Non-pigmented ciliary epithelial cell (primary cell): ENCODE data around the gene SYCP3.

Experiments
- DNase-seq: peaks from one replicate; pipeline ENCODE4 v3.0.0-alpha.2; 2010; ENCODE audit warnings: low read depth

The SYCP3 gene

DNA sequence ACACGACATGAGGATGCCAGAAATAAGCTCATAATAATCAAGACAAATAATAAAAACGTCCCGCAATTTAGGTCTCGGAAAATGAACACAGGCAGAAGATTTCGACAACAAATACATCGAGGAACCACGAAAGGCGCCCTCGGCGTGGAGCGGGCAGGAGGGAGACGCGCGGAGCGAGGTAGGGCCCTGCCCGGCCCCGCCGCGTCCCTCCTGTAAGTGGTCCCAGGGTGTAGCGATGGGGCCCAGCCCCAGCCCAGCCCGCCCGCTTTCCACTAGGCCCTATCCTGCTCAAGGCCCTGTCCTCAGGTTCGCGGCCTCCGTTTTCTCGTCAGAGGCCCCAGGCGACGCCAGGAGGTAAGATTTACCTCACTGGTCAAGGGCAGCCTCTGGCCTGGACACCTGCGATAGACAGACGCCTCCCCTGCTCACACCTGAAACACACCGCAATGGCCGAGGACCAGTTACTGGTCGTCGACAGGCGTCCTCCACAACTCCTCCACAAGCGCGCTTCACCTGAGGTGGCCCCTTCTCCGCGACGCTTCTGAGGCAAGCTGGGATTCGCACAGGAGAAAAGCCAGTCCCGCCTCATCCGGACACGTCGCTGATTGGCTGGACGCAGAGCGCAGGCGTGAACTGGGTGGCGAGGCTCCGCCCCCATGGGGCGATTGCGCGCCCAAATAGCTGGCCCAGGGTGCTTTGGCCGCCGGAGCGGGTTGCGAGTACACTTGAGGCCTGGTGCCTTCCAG is at the start of gene SYCP3:
SYCP3 (minus strand) TSS at position 543 of the 746 bp plus-strand sequence. CDS start 1,527 bp downstream, outside the sequence.
- DNase-seq, result no peak

DNA sequence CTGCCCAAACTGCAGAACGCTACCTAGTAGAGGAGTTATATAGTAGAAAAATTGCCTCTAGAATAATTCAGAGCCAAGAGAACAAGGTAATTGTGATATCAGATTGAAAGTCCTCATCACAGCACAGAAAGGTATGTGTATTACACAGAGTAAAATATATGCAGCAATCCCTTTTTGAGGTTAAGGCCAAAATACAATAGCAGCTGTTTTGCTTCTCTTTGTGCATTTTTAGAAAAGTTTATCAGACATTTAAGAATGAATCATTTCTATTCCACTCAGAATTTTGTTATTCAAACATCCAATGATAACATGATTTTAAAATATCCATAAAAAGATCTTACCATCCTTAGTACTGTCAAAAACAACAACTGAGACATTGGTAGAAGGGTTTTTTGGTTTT is 46.4 kb upstream of the SYCP3 start:
- no peak for DNase-seq

DNA sequence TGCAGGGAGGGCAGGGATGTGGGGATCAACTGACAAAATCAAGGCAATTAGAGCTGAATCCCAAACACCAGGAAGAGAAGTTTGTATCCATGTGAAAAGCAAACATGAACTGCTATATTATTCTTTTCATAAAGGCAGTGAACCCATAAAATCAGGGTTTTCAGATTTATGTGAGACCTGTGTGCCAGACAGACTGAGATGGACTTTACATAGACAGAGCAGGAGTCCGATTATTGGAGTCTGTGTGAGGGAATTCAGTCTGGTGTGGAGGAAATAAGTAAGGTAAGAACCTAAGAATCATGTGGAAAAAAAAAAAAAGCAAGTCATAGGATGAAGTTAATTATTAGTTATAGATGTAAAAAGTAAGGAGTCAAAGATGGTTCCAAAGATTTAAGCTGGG is 45.1 kb upstream of the SYCP3 start:
- DNase-seq, result no peak

DNA sequence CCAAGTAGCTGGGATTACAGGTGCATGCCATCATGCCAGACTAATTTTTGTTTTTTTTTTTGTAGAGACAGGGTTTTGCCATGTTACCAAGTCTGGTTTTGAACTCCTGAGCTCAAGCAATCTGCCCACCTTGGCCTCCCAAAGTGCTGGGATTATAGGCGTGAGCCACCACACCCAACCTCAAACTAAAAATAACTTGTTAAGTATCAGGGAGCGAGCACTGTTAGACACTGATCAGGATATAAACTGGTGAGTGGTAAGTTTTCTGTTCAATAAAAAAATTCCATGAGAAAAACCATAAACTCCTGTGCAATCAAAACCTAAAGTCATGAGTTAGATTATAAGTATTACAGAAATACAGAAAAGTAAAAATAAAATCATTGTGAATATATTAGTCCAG is 44.6 kb upstream of the SYCP3 start:
- no peak for DNase-seq

DNA sequence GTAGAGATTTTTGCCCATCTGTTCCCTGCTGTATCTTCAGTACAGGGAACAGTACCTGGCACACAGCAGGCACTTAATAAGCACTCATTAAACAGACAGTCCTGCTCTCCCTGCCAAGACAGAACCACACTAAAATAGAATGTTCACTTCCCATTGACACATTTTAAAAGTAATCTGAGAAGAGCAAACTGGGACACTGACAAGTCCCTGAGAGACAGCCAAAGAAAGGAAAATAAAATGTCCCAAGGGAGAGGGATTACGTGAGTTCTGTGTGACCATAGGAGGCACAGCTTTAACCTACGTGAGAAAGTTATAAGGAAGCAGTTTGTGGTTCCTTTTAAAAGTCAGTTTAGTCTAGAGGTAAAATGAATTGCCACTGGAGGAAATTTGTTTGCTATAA is 43.9 kb upstream of the SYCP3 start:
- DNase-seq, result no peak

DNA sequence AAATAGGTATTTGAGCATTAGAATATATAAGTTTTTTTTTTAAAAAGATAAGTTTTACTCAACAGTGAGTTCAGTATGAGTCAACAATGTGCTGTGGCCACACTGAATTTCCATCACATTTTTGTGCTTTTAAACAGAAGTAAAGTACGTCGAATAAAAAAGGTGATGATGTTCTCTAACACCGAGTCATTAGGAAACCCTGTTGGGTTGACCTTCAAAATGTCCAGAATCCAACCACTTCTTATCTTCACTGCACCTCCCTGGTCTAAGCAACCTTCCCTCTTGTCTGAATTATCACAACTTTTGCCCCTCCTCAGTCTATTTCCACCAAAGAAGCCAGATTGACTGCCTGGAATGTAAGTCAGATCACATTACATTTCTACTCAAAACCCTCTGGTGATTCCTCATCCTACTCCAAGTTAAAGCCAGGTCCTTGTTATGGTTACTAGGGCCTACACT is 43.0 kb upstream of the SYCP3 start:
- DNase-seq, result peak; percentile 27

DNA sequence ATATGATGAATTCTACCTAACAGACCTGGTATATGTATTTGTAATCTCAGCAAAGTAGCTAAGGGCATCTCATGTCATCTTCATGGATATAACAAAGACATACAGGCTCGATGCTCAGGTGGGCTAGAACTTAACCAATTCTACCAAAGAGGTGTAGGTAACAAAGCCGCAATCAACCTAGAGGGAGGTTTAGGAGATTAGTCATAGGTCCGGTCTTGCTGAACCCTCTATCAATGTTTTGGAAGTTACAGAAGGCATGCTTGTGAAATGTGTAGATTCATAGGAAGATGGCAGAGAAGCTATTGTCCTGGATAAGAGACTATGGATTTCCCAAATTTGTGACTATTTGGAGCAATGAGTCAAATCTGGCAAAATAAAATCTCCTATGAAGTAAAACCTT is 42.6 kb upstream of the SYCP3 start:
- DNase-seq, result no peak

DNA sequence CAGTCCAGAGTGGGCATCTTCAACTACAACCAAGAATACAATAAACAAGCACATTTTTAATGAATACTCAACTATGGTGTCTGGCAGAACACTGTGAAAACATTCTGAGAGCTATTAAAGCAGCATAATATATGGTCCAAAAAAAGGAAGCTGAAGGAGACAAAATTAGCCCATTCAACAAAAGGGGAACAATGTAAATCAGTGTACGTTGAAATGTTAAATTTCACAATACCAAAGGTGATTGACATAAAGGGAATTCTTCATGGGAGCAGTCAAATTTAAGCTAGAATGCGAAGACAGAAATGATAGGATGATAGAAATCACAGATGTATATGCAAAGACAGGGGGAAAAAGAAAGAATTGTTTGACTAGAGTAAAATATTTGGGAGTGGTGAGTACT is 41.3 kb upstream of the SYCP3 start:
- no peak for DNase-seq

DNA sequence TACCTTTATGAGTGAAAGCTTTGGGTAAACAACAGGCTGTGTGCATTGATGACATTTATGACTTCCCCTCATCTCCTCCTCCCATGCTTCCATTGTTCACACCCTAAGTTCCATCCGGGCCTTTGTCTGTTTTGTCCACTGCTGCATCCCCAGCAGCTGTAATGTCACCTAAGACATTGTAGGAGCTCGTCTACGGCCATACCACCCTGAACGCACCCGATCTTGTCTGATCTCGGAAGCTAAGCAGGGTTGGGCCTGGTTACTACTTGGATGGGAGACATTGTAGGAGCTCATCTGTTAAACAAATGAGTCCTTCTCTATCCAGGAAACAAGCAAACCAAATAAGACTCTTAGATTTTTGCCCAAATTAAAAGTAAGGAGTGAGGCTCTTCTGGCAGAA is 40.4 kb upstream of the SYCP3 start:
- DNase-seq, result no peak

DNA sequence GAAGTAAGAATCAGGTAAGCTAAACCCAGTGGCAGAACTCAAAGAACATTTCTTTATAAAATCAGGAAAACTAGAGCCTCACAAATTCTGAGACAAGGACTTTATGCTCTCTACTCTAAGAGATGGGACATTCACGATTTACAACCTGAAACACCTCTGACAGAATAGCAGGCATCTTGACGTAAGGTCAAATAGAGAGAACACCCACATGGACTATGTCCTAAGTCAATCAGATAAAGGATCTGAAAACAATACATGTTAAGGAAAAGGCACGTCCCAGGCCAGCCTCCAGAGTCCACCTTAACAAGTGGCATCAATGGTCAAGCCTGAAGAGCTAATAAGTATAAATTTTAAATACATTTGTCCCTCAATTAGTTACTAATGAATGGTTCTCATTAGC is 39.9 kb upstream of the SYCP3 start:
- DNase-seq, result no peak

DNA sequence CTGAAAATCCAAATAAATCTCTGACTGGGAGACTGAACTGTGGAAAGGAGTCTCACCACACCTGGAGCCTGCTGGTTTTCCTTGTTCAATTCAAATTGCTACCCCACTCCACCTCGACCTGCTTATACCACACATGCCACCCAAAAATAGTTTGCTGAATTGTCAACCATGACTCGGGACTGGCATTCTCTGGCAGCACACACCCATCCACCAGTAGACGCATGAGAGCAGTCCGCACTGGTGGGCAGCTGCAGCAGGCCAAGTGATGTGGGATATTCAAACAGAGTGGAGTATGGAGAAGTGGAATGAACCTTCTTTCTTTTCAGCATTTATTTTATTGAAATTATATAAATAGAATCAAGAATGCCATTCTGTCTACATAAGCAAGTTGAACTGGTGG is 38.7 kb upstream of the SYCP3 start:
- no peak for DNase-seq

DNA sequence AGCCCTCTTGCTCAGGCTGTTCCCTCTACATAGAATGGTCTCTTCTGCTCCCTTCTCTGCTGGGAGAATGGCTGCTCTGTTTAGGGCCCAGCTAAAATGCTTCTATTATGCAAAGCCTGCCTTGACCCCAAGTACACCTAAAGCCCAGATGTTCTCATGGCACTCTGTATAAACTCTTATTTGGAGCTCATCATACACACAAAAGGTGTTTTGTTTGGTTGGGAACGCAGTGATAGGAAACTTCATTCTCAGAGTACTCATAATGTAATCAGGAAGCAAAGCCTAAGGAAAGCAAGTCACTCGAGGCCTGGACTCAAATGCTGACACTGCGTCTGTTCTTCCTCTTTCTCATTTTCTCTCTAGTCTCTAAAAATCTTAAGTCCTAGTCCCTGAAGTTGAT is 38.2 kb upstream of the SYCP3 start:
- no peak for DNase-seq

DNA sequence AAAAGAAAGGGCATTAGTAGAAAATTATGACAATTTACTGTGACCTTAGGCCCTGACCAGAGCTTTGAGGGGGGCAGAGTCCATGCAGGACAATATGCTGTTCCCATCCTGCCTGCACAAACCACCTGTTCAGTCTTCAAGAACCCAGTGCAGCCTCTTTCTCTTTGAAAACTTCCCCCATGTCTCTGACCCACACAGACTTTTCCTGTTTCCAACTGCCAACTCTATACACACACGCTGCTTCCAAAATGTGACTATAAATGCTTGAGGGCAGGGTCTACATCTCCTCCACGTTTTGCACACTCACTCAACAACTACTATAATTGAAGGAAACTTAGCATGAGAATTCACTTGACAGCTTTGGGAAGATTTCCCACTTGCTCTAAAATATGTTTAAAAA is 36.6 kb upstream of the SYCP3 start:
- no peak for DNase-seq

DNA sequence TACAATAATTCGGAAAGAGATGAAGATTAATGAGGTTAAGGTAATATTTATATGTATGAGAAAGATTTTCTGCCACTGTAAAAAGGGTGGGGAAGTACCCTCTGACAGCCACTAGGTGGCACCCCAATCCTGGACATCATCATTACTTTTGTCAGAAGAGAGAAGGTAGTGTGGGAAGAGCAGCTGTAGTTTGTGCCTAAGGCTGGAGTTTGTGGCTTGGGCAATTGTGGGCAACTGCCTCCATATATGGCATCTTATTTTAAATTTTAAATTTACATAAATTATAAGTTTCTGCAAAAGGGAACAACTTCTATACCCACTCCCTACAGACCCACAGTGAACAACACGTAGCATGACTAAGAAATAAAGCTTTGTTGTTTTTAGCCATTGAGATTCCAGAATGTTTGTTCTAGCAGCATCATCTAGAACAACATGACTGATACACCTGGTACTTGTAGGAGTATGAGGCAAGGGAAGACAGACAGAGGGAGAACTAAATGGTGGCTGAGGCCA is 34.4 kb upstream of the SYCP3 start:
- DNase-seq, result peak; percentile 30

DNA sequence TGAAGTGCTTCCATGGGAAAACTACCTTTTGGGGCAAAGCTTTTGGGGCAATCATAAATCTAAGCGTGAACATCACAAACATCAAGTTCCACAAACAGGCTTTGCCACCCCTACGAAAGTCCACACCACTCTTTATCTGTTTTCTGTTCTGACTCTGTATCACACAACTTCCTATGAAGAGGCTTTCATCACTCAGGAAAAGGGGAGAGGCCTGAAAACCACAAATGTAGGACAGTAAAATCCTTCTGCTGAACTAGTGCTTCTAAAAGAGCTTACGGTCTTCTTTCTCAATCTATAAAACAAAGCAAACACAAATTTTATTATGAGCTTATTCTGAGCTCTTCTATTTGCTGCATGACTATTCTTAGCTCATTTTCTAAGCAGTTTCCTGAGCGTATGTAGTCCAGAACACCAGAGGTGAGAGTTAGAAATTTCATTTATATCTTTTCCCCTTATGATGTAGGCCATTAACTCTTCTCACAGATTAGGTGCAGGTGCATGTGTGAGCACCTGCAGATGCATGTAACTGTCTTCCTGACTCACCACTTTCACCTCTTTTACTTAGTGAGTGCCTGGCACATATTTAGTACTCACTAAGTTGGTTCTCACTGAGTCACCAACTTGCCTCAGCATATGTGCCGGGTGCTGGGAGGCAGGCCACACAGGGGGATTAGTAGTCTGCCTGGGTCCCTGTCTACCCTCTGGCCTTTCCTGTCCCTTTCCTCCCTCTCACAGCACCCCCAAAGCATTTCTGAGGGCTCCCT is 32.9 kb upstream of the SYCP3 start:
- DNase-seq, result no peak

DNA sequence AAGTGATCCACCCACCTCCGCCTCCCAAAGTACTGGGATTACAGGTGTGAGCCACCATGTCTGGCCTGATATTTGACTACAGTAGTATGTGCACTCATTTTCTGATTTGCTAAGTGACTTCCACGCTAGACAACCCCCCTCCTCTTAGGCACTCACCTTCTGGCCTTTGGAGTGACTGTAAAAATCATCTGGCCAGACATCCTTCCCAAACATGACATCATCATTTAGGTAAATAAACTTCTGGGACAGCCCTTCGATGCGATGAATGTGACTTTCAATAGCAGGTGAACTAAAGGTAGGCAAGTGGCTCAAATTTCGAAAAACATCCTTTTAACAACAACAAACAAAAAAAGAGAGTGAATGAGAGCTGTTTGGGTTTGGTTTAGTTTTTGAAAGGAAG is 30.6 kb upstream of the SYCP3 start:
- DNase-seq, result no peak

DNA sequence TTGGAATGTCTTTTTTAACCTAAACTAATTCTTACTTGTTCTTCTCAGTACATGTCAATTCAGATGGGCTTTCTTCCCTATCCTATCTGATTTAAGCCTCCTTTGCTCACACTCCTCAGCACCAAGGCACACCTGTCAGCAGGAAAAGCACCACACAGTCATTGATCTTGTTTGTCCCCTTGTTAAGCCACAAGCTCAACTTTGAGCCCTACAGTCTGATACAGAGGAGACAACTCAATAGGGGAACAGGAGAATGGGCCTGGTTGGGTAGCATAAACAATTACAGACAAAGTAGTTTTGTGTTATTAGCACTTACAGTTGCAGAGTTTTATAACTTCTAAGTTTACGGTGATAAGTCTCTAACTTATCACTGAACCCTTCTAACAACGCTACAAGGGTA is 29.5 kb upstream of the SYCP3 start:
- no peak for DNase-seq

DNA sequence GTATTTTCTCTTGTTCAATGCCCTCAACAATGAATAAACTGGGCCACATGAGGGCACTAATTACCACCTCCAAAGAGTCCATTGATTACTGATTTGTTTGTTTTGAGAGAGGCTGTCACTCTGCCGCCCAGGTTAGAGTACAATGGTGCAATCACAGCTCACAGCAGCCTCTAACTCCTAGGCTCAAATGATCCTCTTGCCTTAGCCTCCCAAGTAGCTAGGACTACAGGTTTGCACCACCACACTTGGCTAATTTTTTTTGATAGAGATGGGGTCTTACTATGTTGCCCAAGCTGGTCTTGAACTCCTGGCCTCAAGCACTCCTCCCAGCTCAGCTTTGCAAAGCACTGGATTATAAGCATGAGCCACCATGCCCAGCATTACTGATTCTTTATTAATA is 28.3 kb upstream of the SYCP3 start:
- DNase-seq, result no peak

DNA sequence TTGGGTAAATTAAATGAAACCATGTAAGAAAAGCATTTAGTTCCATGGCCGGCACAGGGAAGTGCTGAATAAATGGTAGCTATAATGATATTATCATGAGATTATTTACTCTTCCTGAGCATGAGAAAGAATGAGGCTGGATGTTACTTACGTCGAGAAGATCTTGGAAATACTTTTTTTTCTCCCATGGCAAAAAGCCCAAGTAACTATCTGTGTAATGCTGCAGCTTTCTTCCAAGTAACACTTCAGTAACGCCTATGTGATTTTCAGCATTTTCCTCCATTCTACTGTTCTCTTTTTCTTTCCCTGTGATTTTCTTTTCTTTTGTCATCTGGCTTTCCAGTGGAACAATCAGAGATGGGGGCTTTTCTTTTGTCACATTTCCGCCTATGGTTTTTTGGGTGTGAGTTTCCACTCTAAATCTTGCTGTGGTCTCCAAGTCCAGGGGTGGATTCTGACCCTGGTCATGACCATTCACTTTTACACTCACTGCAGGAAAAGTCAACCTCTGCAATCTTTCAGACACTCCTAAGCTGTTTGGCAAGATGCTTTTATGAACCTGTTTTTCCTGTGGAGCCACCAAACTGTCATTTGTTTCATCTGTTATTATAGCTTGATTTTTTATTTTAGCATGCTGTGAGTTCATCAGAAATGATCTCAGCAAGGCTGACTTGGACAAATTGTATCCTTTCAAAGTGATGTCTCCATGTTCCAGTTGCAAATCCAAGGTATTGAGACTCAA is 25.0 kb upstream of the SYCP3 start:
- no peak for DNase-seq

DNA sequence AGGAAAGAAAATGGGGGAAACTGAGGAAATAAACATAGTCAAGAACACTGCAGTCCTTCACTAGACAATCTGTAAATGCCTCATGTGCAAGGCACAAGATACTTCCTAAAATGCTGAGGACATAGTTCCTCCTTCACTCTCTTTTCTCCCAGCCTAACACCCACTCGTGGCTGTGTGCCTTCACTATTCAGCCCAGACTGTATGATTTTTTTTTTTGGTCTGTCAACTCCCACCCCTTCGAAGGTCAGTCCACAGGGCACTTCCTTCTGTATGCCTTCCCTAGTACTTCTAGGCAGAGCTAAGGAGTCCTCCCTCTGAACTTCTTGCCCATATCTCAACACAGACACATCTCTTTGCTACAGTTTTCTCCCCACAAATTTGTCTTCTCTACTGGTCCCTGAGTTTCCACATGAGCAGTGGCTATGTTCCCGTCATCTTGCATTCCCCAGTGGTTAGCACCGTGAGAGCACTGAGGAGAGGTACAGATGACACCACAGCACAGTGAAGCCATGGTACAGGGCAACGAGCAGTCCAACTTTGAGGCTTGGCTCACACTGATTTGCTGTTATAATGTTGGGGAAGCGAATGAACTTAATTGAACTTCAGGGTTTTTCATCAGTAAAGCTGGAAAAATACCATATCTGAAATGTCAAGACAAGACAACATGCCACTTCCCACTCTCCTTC is 24.1 kb upstream of the SYCP3 start:
- no peak for DNase-seq

DNA sequence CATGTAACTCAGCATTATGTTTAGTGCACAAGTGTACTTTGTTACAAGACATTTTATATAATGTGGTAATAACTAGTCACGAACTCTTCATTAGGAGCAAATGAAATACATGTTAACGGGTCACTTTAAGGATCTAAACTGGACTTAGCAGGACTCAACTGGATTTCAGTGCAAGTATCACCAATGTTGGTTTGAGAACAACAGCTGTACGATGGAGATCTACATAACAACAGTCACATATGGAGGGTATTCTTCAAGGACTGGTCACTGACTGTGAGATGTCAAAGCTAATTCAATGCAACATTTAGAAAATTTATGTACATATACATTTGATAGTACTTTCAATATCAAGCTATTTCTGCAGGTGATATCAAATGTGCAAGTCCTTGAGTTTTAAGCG is 22.5 kb upstream of the SYCP3 start:
- no peak for DNase-seq

DNA sequence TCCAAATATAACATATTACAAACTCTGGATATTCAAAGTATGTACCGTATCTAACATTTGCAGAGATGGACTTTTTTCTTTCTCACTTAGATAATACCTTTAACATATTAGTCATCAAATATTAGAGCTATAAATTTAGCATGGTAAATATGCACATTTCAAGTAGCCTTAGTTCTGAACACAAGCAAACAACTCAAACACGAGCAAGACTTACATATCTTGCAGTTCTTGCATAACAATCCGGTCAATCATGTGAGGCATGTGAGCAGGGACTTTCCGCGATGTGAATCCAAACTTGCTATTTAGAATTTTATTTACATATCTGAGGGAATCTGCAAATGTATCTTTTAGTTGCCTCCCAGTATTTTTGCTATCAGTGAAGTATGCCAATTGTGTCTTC is 22.1 kb upstream of the SYCP3 start:
- peak; percentile 30 for DNase-seq
